ENCODE results near the gene BBS9.

GRCh38 chr7:33534833-33535232 is 405.5 kb downstream of the BBS9 start:
- TF ChIP-seq CTCF (IDR thresholded peaks at IDR 0.05) (no peak), POLR2A (IDR thresholded peaks at IDR 0.05) (no peak)

Data from right lobe of liver (tissue), 4 donors.